ENCODE measurements around the gene PDLIM1. TPM values are rescaled to one million over a fixed set of nuclear protein-coding genes. Genes with fewer than 3 reads are reported as not detected.

PDLIM1 gene
- total RNA-seq, 2 donors from 2014 or later, result 2.7 to 6.8 TPM

- H3K27ac Mint-ChIP-seq, result peak overlapping the region in 1 of 2 donors; percentile 16
- ATAC-seq (no peak), DNase-seq (ENCODE audit: low spot score) (no peak)
- peak overlapping the region; percentile 78 for H3K4me3 Mint-ChIP-seq
- no peaks in the 10 kb centered on the region for H3K36me3 Mint-ChIP-seq
- peaks cover 17 to 20% of the 10 kb centered on the region in 2 donors for H3K4me1 Mint-ChIP-seq (ENCODE audit: low read depth in 2 of 2)
- peaks cover 0 to 2% of the 10 kb centered on the region in 2 donors for H3K27me3 Mint-ChIP-seq
- no peaks in the 10 kb centered on the region for H3K9me3 Mint-ChIP-seq
Measured at GRCh38 chr10:95289003-95289920, 1.5 kb downstream of the PDLIM1 start.

GRCh38 chr10:95288303-95288702 is 2.5 kb downstream of the PDLIM1 start:
- Mint-ChIP-seq H3K36me3 (no peaks in the 10 kb centered on the region), H3K27ac (no peak overlapping the region), H3K27me3 (peaks cover 0 to 2% of the 10 kb centered on the region in 2 donors), H3K4me3 (no peak overlapping the region), H3K4me1 (ENCODE audit: low read depth in 2 of 2) (peaks cover 17 to 20% of the 10 kb centered on the region in 2 donors), H3K9me3 (no peaks in the 10 kb centered on the region)
- no peak for DNase-seq (ENCODE audit: low spot score)
- ATAC-seq, result no peak

GRCh38 chr10:95287281-95287680 is 3.5 kb downstream of the PDLIM1 start:
- Mint-ChIP-seq H3K27me3 (peaks cover 0 to 2% of the 10 kb centered on the region in 2 donors), H3K4me1 (ENCODE audit: low read depth in 2 of 2) (peaks cover 17 to 20% of the 10 kb centered on the region in 2 donors), H3K4me3 (no peak overlapping the region), H3K36me3 (no peaks in the 10 kb centered on the region), H3K27ac (no peak overlapping the region), H3K9me3 (no peaks in the 10 kb centered on the region)
- no peak for DNase-seq (ENCODE audit: low spot score)
- ATAC-seq, result no peak

DNA sequence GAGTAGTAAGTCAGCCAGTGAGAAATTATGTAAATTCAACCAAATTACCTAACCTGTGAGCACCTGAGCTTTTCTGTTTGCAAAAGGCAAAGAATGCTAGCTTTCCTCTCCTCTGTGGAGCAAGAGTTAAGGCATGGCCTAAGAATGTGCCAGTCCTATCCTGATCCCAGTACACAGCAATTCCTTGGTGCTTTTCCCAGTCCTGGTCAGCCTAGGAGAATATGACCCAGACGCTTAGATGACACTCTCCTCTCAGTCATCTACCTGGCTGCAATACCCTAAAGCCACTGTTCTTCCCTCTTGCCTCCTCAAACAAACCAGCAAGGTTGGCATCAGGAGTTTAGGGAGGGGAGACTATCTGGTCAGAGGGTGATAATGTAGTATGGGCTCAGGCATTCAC is 4.1 kb downstream of the PDLIM1 start:
- Mint-ChIP-seq H3K4me1 (ENCODE audit: low read depth in 2 of 2) (peaks cover 17% of the 10 kb centered on the region in 2 donors), H3K9me3 (no peaks in the 10 kb centered on the region), H3K27ac (no peak overlapping the region), H3K27me3 (peaks cover 0 to 2% of the 10 kb centered on the region in 2 donors), H3K4me3 (no peak overlapping the region), H3K36me3 (no peaks in the 10 kb centered on the region)
- no peak for ATAC-seq
- no peak for DNase-seq (ENCODE audit: low spot score)

- Mint-ChIP-seq H3K27ac (no peak overlapping the region), H3K27me3 (peaks cover 0 to 2% of the 10 kb centered on the region in 2 donors), H3K36me3 (no peaks in the 10 kb centered on the region), H3K4me1 (ENCODE audit: low read depth in 2 of 2) (peaks cover 13% of the 10 kb centered on the region in 2 donors), H3K9me3 (no peaks in the 10 kb centered on the region), H3K4me3 (no peak overlapping the region)
- ATAC-seq (no peak), DNase-seq (ENCODE audit: low spot score) (no peak)
Measured at GRCh38 chr10:95285556-95285955, 5.2 kb downstream of the PDLIM1 start.

DNA sequence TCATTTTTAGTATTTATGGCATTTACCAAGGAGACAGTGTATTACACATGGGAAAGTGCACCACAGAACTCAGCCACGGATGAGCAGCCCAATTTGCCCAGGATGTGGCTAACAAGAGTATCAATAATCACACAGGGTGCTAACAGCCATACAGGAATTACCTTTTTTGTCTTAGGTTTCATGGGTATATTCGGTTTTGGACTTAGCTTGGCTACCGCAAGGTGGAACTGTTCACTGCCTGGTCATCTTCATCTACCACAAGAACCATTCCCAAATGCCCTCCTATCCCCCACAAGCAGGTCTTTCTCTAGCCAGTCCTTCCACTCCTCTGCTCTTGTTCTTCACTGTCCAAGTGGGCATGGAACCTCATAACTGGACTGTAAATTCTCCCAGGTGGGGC is 6.0 kb downstream of the PDLIM1 start:
- Mint-ChIP-seq H3K4me1 (ENCODE audit: low read depth in 2 of 2) (peaks cover 9 to 13% of the 10 kb centered on the region in 2 donors), H3K4me3 (no peak overlapping the region), H3K27me3 (peaks cover 0 to 2% of the 10 kb centered on the region in 2 donors), H3K27ac (no peak overlapping the region), H3K36me3 (no peaks in the 10 kb centered on the region), H3K9me3 (no peaks in the 10 kb centered on the region)
- DNase-seq (ENCODE audit: low spot score), result no peak
- no peak for ATAC-seq

GRCh38 chr10:95282107-95282506 is 8.7 kb downstream of the PDLIM1 start:
- DNase-seq (ENCODE audit: low spot score) (no peak), ATAC-seq (no peak)
- Mint-ChIP-seq H3K27me3 (no peaks in the 10 kb centered on the region), H3K4me3 (no peak overlapping the region), H3K27ac (no peak overlapping the region), H3K9me3 (no peaks in the 10 kb centered on the region), H3K36me3 (no peaks in the 10 kb centered on the region), H3K4me1 (ENCODE audit: low read depth in 2 of 2) (peaks cover 7 to 18% of the 10 kb centered on the region in 2 donors)

GRCh38 chr10:95281206-95281605 is 9.6 kb downstream of the PDLIM1 start:
- H3K27me3 Mint-ChIP-seq, result no peaks in the 10 kb centered on the region
- no peak for ATAC-seq
- no peaks in the 10 kb centered on the region for H3K36me3 Mint-ChIP-seq
- no peak overlapping the region for H3K4me3 Mint-ChIP-seq
- no peak overlapping the region for H3K27ac Mint-ChIP-seq
- peaks cover 10 to 18% of the 10 kb centered on the region in 2 donors for H3K4me1 Mint-ChIP-seq (ENCODE audit: low read depth in 2 of 2)
- no peak for DNase-seq (ENCODE audit: low spot score)
- no peaks in the 10 kb centered on the region for H3K9me3 Mint-ChIP-seq

GRCh38 chr10:95280637-95281036 is 10.2 kb downstream of the PDLIM1 start:
- DNase-seq (ENCODE audit: low spot score) (no peak), ATAC-seq (no peak)
- Mint-ChIP-seq H3K9me3 (no peaks in the 10 kb centered on the region), H3K27me3 (no peaks in the 10 kb centered on the region), H3K36me3 (no peaks in the 10 kb centered on the region), H3K4me3 (no peak overlapping the region), H3K27ac (no peak overlapping the region), H3K4me1 (ENCODE audit: low read depth in 2 of 2) (peaks cover 10 to 18% of the 10 kb centered on the region in 2 donors)

DNA sequence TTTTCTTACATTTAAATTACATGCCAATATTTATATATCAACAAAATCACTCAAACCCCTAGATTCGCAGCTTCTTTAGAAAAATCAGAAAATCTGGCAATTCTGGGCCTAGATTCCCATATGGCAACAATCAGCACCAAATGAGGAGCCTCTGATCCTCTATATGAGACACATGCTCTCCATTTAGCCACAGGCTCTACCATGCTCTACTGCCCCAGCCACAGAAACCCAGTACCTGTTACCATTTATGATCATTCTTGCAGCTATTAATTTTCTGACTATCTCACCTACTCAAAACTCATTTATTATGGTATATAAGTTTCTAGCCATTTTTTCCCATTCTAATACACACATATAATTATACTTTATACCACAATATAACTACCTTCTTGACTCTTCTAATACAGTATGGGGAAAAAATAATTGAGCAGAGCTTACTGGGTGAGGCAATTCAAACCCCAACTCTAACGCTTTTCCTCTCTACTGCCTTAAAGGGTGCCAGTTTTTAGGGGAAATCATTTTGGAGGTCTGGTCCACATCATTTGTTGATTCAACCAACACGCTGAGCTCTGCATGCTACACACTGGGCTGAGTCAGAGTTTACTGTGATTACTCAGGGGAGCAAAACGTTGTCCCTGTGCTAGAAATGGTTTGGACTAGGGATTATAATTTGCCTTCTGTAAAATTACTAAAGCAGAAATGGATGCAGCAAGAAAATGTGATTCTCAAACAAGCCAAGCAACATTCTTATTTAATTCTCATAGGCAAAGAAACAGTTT is 11.6 kb downstream of the PDLIM1 start:
- Mint-ChIP-seq H3K36me3 (no peaks in the 10 kb centered on the region), H3K4me3 (no peak overlapping the region), H3K9me3 (no peaks in the 10 kb centered on the region), H3K27ac (no peak overlapping the region), H3K4me1 (ENCODE audit: low read depth in 2 of 2) (peaks cover 8 to 9% of the 10 kb centered on the region in 2 donors), H3K27me3 (no peaks in the 10 kb centered on the region)
- ATAC-seq, result no peak
- no peak for DNase-seq (ENCODE audit: low spot score)

DNA sequence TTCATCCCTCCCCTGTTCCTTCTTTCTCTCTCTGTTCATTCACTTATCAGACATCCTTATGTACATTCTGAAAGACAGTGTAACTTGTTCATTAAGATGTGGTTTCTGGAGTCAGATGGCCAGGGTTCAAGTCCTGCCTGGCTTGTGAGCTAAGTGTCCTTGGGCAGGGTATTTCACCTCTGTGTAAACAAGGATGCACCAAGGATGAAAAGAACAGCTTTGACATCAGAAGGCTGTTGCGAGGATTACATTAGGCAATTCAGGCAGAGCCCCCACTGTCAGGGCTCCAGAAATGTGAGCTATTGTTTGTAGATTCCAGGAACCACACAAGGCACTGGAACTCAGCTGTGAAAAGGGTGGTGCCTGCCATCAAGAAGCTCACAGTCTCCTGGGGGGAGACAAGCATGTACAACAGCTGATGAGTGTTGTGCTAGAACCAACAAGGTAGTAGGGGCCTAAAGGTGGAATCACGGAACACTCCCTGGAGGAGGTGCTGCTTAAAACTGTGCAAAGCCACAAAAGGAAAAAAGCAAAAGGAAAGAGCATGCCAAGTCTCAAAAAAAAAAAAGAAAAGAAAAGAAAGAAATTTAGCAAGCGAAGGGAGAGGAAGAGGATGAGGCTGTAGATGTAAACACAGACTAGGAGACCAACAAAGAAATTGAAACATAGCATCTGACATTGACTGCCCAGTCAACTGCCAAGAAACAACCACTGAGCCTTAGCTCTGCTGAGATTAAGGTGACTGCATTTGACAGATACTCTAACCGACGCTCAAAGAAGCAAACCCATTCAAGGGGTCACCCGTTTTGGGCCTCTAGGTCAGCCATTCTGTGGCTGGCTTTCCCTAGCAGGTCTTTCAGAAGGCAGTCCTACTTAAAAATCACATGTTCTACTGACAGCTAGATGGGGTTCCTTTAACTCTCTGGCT is 12.5 kb downstream of the PDLIM1 start:
- H3K36me3 Mint-ChIP-seq, result no peaks in the 10 kb centered on the region
- DNase-seq (ENCODE audit: low spot score), result no peak
- ATAC-seq, result no peak
- H3K4me3 Mint-ChIP-seq, result no peak overlapping the region
- H3K27ac Mint-ChIP-seq, result no peak overlapping the region
- H3K9me3 Mint-ChIP-seq, result no peaks in the 10 kb centered on the region
- H3K4me1 Mint-ChIP-seq (ENCODE audit: low read depth in 2 of 2), result peaks cover 8 to 9% of the 10 kb centered on the region in 2 donors
- H3K27me3 Mint-ChIP-seq, result no peaks in the 10 kb centered on the region

GRCh38 chr10:95277614-95278013 is 13.2 kb downstream of the PDLIM1 start:
- Mint-ChIP-seq H3K27me3 (no peaks in the 10 kb centered on the region), H3K4me3 (no peak overlapping the region), H3K4me1 (ENCODE audit: low read depth in 2 of 2) (peaks cover 8 to 9% of the 10 kb centered on the region in 2 donors), H3K9me3 (no peaks in the 10 kb centered on the region), H3K36me3 (no peaks in the 10 kb centered on the region), H3K27ac (no peak overlapping the region)
- DNase-seq (ENCODE audit: low spot score), result no peak
- ATAC-seq, result no peak

GRCh38 chr10:95277201-95277570 is 13.6 kb downstream of the PDLIM1 start:
- H3K36me3 Mint-ChIP-seq, result no peaks in the 10 kb centered on the region
- H3K27ac Mint-ChIP-seq, result no peak overlapping the region
- H3K4me3 Mint-ChIP-seq, result no peak overlapping the region
- ATAC-seq (no peak), DNase-seq (ENCODE audit: low spot score) (no peak)
- H3K27me3 Mint-ChIP-seq, result no peaks in the 10 kb centered on the region
- no peaks in the 10 kb centered on the region for H3K9me3 Mint-ChIP-seq
- peaks cover 8 to 9% of the 10 kb centered on the region in 2 donors for H3K4me1 Mint-ChIP-seq (ENCODE audit: low read depth in 2 of 2)
